Heart right ventricle (tissue), 16 donors: Measurements from ENCODE around the gene CNPY3. TPM values are rescaled to one million over a fixed set of nuclear protein-coding genes. Genes with fewer than 3 reads are reported as not detected.

Experiments
- ATAC-seq, 8 donors: fragments of 200-7000 bp; cut with Tn5 transposase; one replicate each; pipeline ENCODE4 v1.9.1; 2020; ENCODE audit warnings: mild to moderate bottlenecking in 8 of 8, moderate library complexity in 8 of 8, moderate number of reproducible peaks in 1 of 8
- DNase-seq, 2 donors: peaks; one replicate each; pipeline ENCODE4 v3.0.0-alpha.2; 2020
- H3K27ac ChIP-seq, 10 donors: fragments of 200-600 bp; sonication (generic) in 2 of 10; one replicate each; pipeline versions ENCODE4 v1.5.0 to v1.8.0; 2020 to 2022; ENCODE audit warnings: mild to moderate bottlenecking in 3 of 10
- H3K27me3 ChIP-seq, 7 donors: fragments of 200-600 bp; one replicate each; pipeline ENCODE4 v1.8.0; 2021 to 2022; ENCODE audit warnings: mild to moderate bottlenecking in 2 of 7
- H3K36me3 ChIP-seq, 9 donors: fragments of 200-600 bp; sonication (generic) in 1 of 9; one replicate each; pipeline versions ENCODE4 v1.5.0 to v1.8.0; 2020 to 2022; ENCODE audit warnings: mild to moderate bottlenecking in 2 of 9
- H3K4me1 ChIP-seq, 9 donors: fragments of 200-600 bp; sonication (generic) in 1 of 9; one replicate each; pipeline versions ENCODE4 v1.5.0 to v1.8.0; 2020 to 2022; ENCODE audit warnings: mild to moderate bottlenecking in 4 of 9
- H3K4me3 ChIP-seq, 10 donors: fragments of 200-600 bp; sonication (generic) in 2 of 10; one replicate each; pipeline versions ENCODE4 v1.5.0 to v1.8.0; 2020 to 2022; ENCODE audit warnings: mild to moderate bottlenecking in 7 of 10, moderate library complexity in 2 of 10
- H3K9me3 ChIP-seq, 11 donors: fragments of 200-600 bp in 10 of 11; sonication (generic) in 2 of 11; one replicate each; pipeline versions ENCODE4 v1.5.0 to v1.8.0; 2013 to 2022; ENCODE audit warnings: mild to moderate bottlenecking in 2 of 11, control low read depth in 1 of 11, moderate library complexity in 1 of 11
- CTCF ChIP-seq, 9 donors: fragments of 200-600 bp; sonication (generic) in 2 of 9; IDR thresholded peaks; one replicate each; pipeline versions ENCODE4 v1.5.0 to v1.8.0; 2021 to 2022; ENCODE audit warnings: antibody characterized with exemption in 9 of 9, mild to moderate bottlenecking in 5 of 9, moderate library complexity in 1 of 9
- WGBS, 2 donors: extraction: QIAGEN DNeasy Blood & Tissue Kit; methylation state at CpG; one replicate each; pipeline ENCODE4 v1.1.7; 2013; ENCODE audit warnings: inconsistent platforms in 1 of 2; 5-methylcytosine and 5-hydroxymethylcytosine counted together
- intact Hi-C, 10 donors: fragments of 100-400 bp; cut with DNase I; formaldehyde crosslinking; loops; one replicate each; pipeline versions ENCODE4 v1.11.1 to v1.14.2; 2022
- polyA plus RNA-seq, 2 donors: library from polyadenylated mRNA; stranded (reverse); fragments of 200-250 nt; gene quantifications; one replicate each; pipeline ENCODE4 v1.2.3, GENCODE V29; 2013
- total RNA-seq, 10 donors: library from RNA; stranded (reverse); fragmentation: NEBNext Ultra II Directional in 3 of 10; extraction: Animal tissue kit (Norgen Biotek cat#: 25700) in 3 of 10; gene quantifications; one replicate each; pipeline versions ENCODE4 v1.2.1 to v1.2.4, GENCODE V29; 2021 to 2023
- donor health status: Arrhythmogenic right ventricular cardiomyopathy.
- donor health status: ischemic (EF 13 %, LVEDD 7.1; RV severe dilation, severe dysfunction).
- donor health status: healthy with polysubstance abuse.
- donor health status: DM: no; HTN: yes; CAD: no.
- donor health status: DM: no; HTN: no; CAD: no.
- donor health status: ischemic (EF 25% LVEDD 6.9; RV normal size, moderate dysfunction).
- donor health status: ischemic (EF 25% LVEDD 5.7; RV mildly dilated, moderate dysfunction).
- donor health status: healthy.
- donor health status: DM: yes; HTN: yes; CAD: no.
- donor health status: Ischemic cardiomyopathy.
- donor health status: ischemic (EF 35%, LVEDD 5.7; RV mildly dilated, moderate dysfunction).
- donor health status: nonischemic (EF 11% LVEDD 7.7; RV severe dilation, severe dysfunction).
- donor health status: DM: yes; HTN: yes; CAD: no.
- donor health status: PGD.
- donor health status: ischemic (EF 29% LVEDD 5.4; RV normal size, mild dysfunction).
- donor health status: nonischemic (EF 23%, LVEDD 6.1; RV moderate dilation, normal function).

CNPY3 gene
- total and polyA plus RNA-seq, 12 donors: 10.4 to 40.4 (median 15.9) TPM

- 64 to 78% methylated on average over 5 of the region's 5 CpGs for WGBS, 2 donors
- DNase-seq (no peak), ATAC-seq (no peak)
- Histone ChIP-seq H3K27ac (no peak overlapping the region), H3K9me3 (no peaks in the 10 kb centered on the region), H3K36me3 (peaks cover 0 to 53% (median 12%) of the 10 kb centered on the region in 9 donors), H3K4me3 (no peak overlapping the region), H3K27me3 (no peaks in the 10 kb centered on the region), H3K4me1 (peaks cover 11 to 50% (median 44%) of the 10 kb centered on the region in 9 donors)
- intact Hi-C loops: no loop called here
- no peak for TF ChIP-seq CTCF (IDR thresholded peaks at IDR 0.05)
Measured at GRCh38 chr6:42987533-42988451, 58.5 kb downstream of the CNPY3 start.

GRCh38 chr6:42988486-42989020 is 59.3 kb downstream of the CNPY3 start:
- no peak overlapping the region for H3K27ac ChIP-seq
- no peak for TF ChIP-seq CTCF (IDR thresholded peaks at IDR 0.05)
- no peak overlapping the region for H3K4me3 ChIP-seq
- DNase-seq (no peak), ATAC-seq (no peak)
- no peaks in the 10 kb centered on the region for H3K27me3 ChIP-seq
- 10 to 18% methylated on average over 1 of the region's 1 CpG for WGBS, 2 donors
- intact Hi-C loops: no loop called here
- H3K9me3 ChIP-seq: no peaks in the 10 kb centered on the region
- peaks cover 0 to 58% (median 12%) of the 10 kb centered on the region in 9 donors for H3K36me3 ChIP-seq
- peaks cover 11 to 49% (median 42%) of the 10 kb centered on the region in 9 donors for H3K4me1 ChIP-seq

Other genes starting within 250 kb of the CNPY3 start
- 1 to 10 TPM in 5 of 10 donors, under 1 TPM in 5; 0.36 to 2.7 (median 1.0) TPM for gene PRPH2, start 206.9 kb upstream of the CNPY3 start, total RNA-seq
- gene PRPH2, start 206.9 kb upstream of the CNPY3 start, polyA plus RNA-seq: under 1 TPM; 0.51 TPM
- 10 to 100 TPM in 9 of 10 donors, 1 to 10 TPM in 1; 9.8 to 16.1 (median 13.3) TPM for gene TBCC, start 183.4 kb upstream of the CNPY3 start, total RNA-seq
- 10 to 100 TPM; 17.1 to 22.4 TPM for gene TBCC, start 183.4 kb upstream of the CNPY3 start, polyA plus RNA-seq
- 10 to 100 TPM; 10.7 to 15.7 (median 13.8) TPM for gene BICRAL, start 147.4 kb upstream of the CNPY3 start, total RNA-seq
- 1 to 10 TPM; 2.7 to 3.5 TPM for gene BICRAL, start 147.4 kb upstream of the CNPY3 start, polyA plus RNA-seq
- gene RPL7L1, start 49.9 kb upstream of the CNPY3 start, total RNA-seq: 10 to 100 TPM; 39.2 to 52.5 (median 44.7) TPM
- gene RPL7L1, start 49.9 kb upstream of the CNPY3 start, polyA plus RNA-seq: 10 to 100 TPM; 23.7 to 45.9 TPM
- gene PTCRA, start 13.4 kb upstream of the CNPY3 start, total RNA-seq: not detected
- under 1 TPM in 1 of 2 donors, not detected in 1; 0.09 TPM for gene PTCRA, start 13.4 kb upstream of the CNPY3 start, polyA plus RNA-seq
- 10 to 100 TPM in 1 of 10 donors, 1 to 10 TPM in 2, under 1 TPM in 7; 0.26 to 10.9 (median 0.71) TPM for gene GNMT, start 31.3 kb downstream of the CNPY3 start, total RNA-seq
- gene GNMT, start 31.3 kb downstream of the CNPY3 start, polyA plus RNA-seq: 1 to 10 TPM; 2.6 to 6.8 TPM
- gene PEX6, start 49.7 kb downstream of the CNPY3 start, total RNA-seq: 10 to 100 TPM; 11.2 to 32.6 (median 17.2) TPM
- 10 to 100 TPM in 1 of 2 donors, 1 to 10 TPM in 1; 9.1 to 16.9 TPM for gene PEX6, start 49.7 kb downstream of the CNPY3 start, polyA plus RNA-seq
- 10 to 100 TPM; 28.4 to 47.1 (median 31.8) TPM for gene PPP2R5D, start 55.1 kb downstream of the CNPY3 start, total RNA-seq
- 10 to 100 TPM; 23.9 to 35.7 TPM for gene PPP2R5D, start 55.1 kb downstream of the CNPY3 start, polyA plus RNA-seq
- 10 to 100 TPM; 22.9 to 38.7 (median 28.3) TPM for gene MEA1, start 84.5 kb downstream of the CNPY3 start, total RNA-seq
- gene MEA1, start 84.5 kb downstream of the CNPY3 start, polyA plus RNA-seq: 10 to 100 TPM; 51.9 to 74.3 TPM
- 100 to 1,000 TPM in 4 of 10 donors, 10 to 100 TPM in 6; 78.2 to 165 (median 92.0) TPM for gene KLHDC3, start 84.8 kb downstream of the CNPY3 start, total RNA-seq
- gene KLHDC3, start 84.8 kb downstream of the CNPY3 start, polyA plus RNA-seq: 100 to 1,000 TPM in 1 of 2 donors, 10 to 100 TPM in 1; 80.2 to 160 TPM
- gene RRP36, start 92.1 kb downstream of the CNPY3 start, total RNA-seq: 10 to 100 TPM; 21.4 to 35.3 (median 25.6) TPM
- 10 to 100 TPM; 19.4 to 43.6 TPM for gene RRP36, start 92.1 kb downstream of the CNPY3 start, polyA plus RNA-seq
- 10 to 100 TPM in 2 of 10 donors, 1 to 10 TPM in 8; 7.1 to 11.2 (median 8.6) TPM for gene CUL7, start 124.4 kb downstream of the CNPY3 start, total RNA-seq
- gene CUL7, start 124.4 kb downstream of the CNPY3 start, polyA plus RNA-seq: 1 to 10 TPM; 4.2 to 5.6 TPM
- gene MRPL2, start 130.0 kb downstream of the CNPY3 start, total RNA-seq: 100 to 1,000 TPM in 3 of 10 donors, 10 to 100 TPM in 7; 76.0 to 139 (median 93.5) TPM
- 100 to 1,000 TPM; 141 to 165 TPM for gene MRPL2, start 130.0 kb downstream of the CNPY3 start, polyA plus RNA-seq
- gene KLC4, start 130.2 kb downstream of the CNPY3 start, total RNA-seq: 10 to 100 TPM; 26.3 to 34.2 (median 28.3) TPM
- gene KLC4, start 130.2 kb downstream of the CNPY3 start, polyA plus RNA-seq: 10 to 100 TPM; 17.9 to 43.7 TPM
- 1 to 10 TPM; 1.0 to 5.9 (median 2.2) TPM for gene PTK7, start 146.8 kb downstream of the CNPY3 start, total RNA-seq
- gene PTK7, start 146.8 kb downstream of the CNPY3 start, polyA plus RNA-seq: 1 to 10 TPM in 1 of 2 donors, under 1 TPM in 1; 0.80 to 6.3 TPM
- 10 to 100 TPM; 52.0 to 94.3 (median 70.1) TPM for gene SRF, start 241.8 kb downstream of the CNPY3 start, total RNA-seq
- 10 to 100 TPM; 30.5 to 54.6 TPM for gene SRF, start 241.8 kb downstream of the CNPY3 start, polyA plus RNA-seq